ENCODE measurements around the gene GK. TPM values are rescaled to one million over a fixed set of nuclear protein-coding genes. Genes with fewer than 3 reads are reported as not detected.

The GK gene
- total RNA-seq, 1 experiment from 2014 or later, result 9.8 TPM

DNA sequence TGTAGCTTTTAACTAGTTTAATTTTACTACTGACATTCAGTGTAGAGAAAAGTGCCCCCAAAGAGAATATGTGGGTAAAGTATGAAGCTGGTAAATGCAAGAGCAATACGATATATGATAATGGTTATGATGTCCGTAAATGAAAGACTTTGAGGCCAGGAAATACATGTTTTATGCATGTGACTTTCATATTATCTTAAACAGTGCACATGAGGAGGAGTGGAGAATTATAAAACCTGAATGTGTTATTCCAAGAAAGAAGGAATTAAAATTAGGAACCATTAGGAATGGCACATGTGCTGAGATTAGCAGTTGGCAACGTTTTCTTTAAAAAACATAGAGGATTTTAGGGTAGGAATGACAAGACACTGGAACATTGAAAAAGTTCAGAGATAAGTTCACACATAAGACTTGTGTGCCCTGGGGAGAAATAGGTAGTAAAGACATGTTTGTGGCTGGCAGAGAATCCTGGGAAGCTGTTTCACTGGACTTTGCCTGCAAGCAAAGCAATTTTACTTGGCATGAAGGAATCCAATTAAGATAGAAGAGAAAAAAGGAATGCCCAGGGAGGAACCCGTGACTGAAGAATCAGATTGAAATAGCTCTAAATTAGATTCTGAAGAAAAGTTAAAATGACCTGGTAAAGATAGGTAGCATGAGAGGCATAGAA lies 20.0 kb downstream of the GK start:
- Histone ChIP-seq H2BK12ac (ENCODE audit: insufficient read length, low read depth, low read length) (no peak overlapping the region), H3T11ph (ENCODE audit: low read length) (no peak overlapping the region)
- WGBS (ENCODE audit: extremely low coverage, insufficient read length, low lambda C conversion rate), result no CpG with 5 or more reads among the region's 4 CpGs

More for the DNA sequence above, 20.0 kb downstream of the GK start:
- TF ChIP-seq, protein P1, sequence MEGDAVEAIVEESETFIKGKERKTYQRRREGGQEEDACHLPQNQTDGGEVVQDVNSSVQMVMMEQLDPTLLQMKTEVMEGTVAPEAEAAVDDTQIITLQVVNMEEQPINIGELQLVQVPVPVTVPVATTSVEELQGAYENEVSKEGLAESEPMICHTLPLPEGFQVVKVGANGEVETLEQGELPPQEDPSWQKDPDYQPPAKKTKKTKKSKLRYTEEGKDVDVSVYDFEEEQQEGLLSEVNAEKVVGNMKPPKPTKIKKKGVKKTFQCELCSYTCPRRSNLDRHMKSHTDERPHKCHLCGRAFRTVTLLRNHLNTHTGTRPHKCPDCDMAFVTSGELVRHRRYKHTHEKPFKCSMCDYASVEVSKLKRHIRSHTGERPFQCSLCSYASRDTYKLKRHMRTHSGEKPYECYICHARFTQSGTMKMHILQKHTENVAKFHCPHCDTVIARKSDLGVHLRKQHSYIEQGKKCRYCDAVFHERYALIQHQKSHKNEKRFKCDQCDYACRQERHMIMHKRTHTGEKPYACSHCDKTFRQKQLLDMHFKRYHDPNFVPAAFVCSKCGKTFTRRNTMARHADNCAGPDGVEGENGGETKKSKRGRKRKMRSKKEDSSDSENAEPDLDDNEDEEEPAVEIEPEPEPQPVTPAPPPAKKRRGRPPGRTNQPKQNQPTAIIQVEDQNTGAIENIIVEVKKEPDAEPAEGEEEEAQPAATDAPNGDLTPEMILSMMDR (conservative IDR thresholded peaks at IDR 0.05), result no peak
- Mint-ChIP-seq H3K4me3 (no peak overlapping the region), H3K4me1 (peaks cover 0 to 2% of the 10 kb centered on the region in 2 experiments; a peak in 1 of 4 replicates), H3K36me3 (ENCODE audit: insufficient read depth in 1 of 3, low read depth in 3 of 3) (peaks cover 20 to 22% (median 22%) of the 10 kb centered on the region in 3 experiments), H3K27me3 (ENCODE audit: low read depth) (no peaks in the 10 kb centered on the region), H3K27ac (no peak overlapping the region), H3K9me3 (peaks cover 16 to 55% of the 10 kb centered on the region in 2 experiments)
- no peaks in the 10 kb centered on the region for H3K4me1 ChIP-seq (ENCODE audit: insufficient read depth, low read length)
- H2BK120ac ChIP-seq (ENCODE audit: low read depth, low read length, poor library complexity, severe bottlenecking), result no peak overlapping the region
- H2AK5ac ChIP-seq (ENCODE audit: insufficient read length, low read length), result no peak overlapping the region
- H3K4me2 ChIP-seq (ENCODE audit: insufficient read depth, insufficient read length, low read length), result no peak overlapping the region
- no peak overlapping the region for H2BK20ac ChIP-seq (ENCODE audit: low read depth, low read length, poor library complexity, severe bottlenecking)
- H3K9ac ChIP-seq (ENCODE audit: extremely low read depth, insufficient read length, low read length), result no peak overlapping the region
- H3K18ac ChIP-seq (ENCODE audit: insufficient read length, low read depth, low read length), result no peak overlapping the region
- no peak overlapping the region for H4K5ac ChIP-seq (ENCODE audit: insufficient read length, low read depth, low read length)
- H4K20me1 ChIP-seq (ENCODE audit: control insufficient read depth, insufficient read depth, insufficient read length), result no peaks in the 10 kb centered on the region
- no peak overlapping the region for H3K27ac ChIP-seq (ENCODE audit: insufficient read length, low read depth, low read length)
- H2BK15ac ChIP-seq (ENCODE audit: low read depth, low read length), result no peak overlapping the region
- H4K91ac ChIP-seq (ENCODE audit: insufficient read length, low read depth, low read length), result no peak overlapping the region
- no peak overlapping the region for H2BK5ac ChIP-seq (ENCODE audit: insufficient read length, low read length)
- H3K4ac ChIP-seq (ENCODE audit: low read depth, low read length), result no peak overlapping the region
- no peak overlapping the region for H3K23ac ChIP-seq (ENCODE audit: insufficient read length, low read depth, low read length)
- no peak overlapping the region for H4K8ac ChIP-seq (replicated peaks; ENCODE audit: insufficient read length, low read depth, low read length)
- H3K79me1 ChIP-seq (ENCODE audit: insufficient read depth, low read depth, low read length, poor library complexity, severe bottlenecking), result no peaks in the 10 kb centered on the region
- H3K14ac ChIP-seq (ENCODE audit: insufficient read depth, low read length), result no peak overlapping the region
- DNase-seq, result no peak
- H3K23me2 ChIP-seq (ENCODE audit: insufficient read length, low read depth, low read length, poor library complexity, severe bottlenecking), result no peaks in the 10 kb centered on the region
- H2AFZ ChIP-seq (ENCODE audit: low read length), result no peak overlapping the region
- no peaks in the 10 kb centered on the region for H3K27me3 ChIP-seq (ENCODE audit: insufficient read depth, low read length)
- H3K79me2 ChIP-seq (ENCODE audit: insufficient read depth, low read length), result no peaks in the 10 kb centered on the region
- H3K9me3 ChIP-seq (ENCODE audit: control insufficient read depth, low read depth, low read length), result peaks cover 6% of the 10 kb centered on the region
- H3K56ac ChIP-seq (ENCODE audit: insufficient read length, low read depth, low read length), result no peak overlapping the region
